CD4-positive, alpha-beta T cell treated with Interferon alpha-2 for 1 hour (primary cell): ENCODE data around the gene ABLIM2.
"Not testable (repeated sequence)": the region's sequence is repeated elsewhere in the genome, so short reads cannot be mapped to it uniquely, and the experiment has no call there.

ENCODE experiments used
- DNase-seq, 2 donors: peaks; one replicate each; pipeline ENCODE4 v3.0.0-alpha.2; 2020 to 2022

ABLIM2 gene

GRCh38 chr4:8155660-8156421 lies 2.8 kb downstream of the ABLIM2 start:
- no peak for DNase-seq

GRCh38 chr4:8155048-8155447 lies 3.6 kb downstream of the ABLIM2 start:
- no peak for DNase-seq

GRCh38 chr4:8153441-8153840 lies 5.2 kb downstream of the ABLIM2 start:
- no peak for DNase-seq

- no peak for DNase-seq
Measured at GRCh38 chr4:8152865-8153257, 5.8 kb downstream of the ABLIM2 start.

- DNase-seq = no peak
Measured at GRCh38 chr4:8152090-8152864, 6.3 kb downstream of the ABLIM2 start.

GRCh38 chr4:8151165-8151650 lies 7.4 kb downstream of the ABLIM2 start:
- no peak for DNase-seq

- DNase-seq = no peak
Measured at GRCh38 chr4:8150152-8151090, 8.2 kb downstream of the ABLIM2 start.

GRCh38 chr4:8149664-8150063 lies 8.9 kb downstream of the ABLIM2 start:
- no peak for DNase-seq

- no peak for DNase-seq
Measured at GRCh38 chr4:8148785-8149435, 9.7 kb downstream of the ABLIM2 start.

GRCh38 chr4:8148159-8148558 lies 10.5 kb downstream of the ABLIM2 start:
- DNase-seq = no peak

- no peak for DNase-seq
Measured at GRCh38 chr4:8147231-8147970, 11.2 kb downstream of the ABLIM2 start.

GRCh38 chr4:8146157-8146556 lies 12.5 kb downstream of the ABLIM2 start:
- DNase-seq = no peak

- no peak for DNase-seq
Measured at GRCh38 chr4:8144359-8144758, 14.3 kb downstream of the ABLIM2 start.

GRCh38 chr4:8143392-8144140 lies 15.0 kb downstream of the ABLIM2 start:
- no peak for DNase-seq

- no peak for DNase-seq
Measured at GRCh38 chr4:8142556-8142955, 16.1 kb downstream of the ABLIM2 start.

GRCh38 chr4:8141935-8142334 lies 16.7 kb downstream of the ABLIM2 start:
- no peak for DNase-seq

- no peak for DNase-seq
Measured at GRCh38 chr4:8140915-8141314, 17.7 kb downstream of the ABLIM2 start.

- DNase-seq = not testable (repeated sequence)
Measured at GRCh38 chr4:8139726-8140125, 18.9 kb downstream of the ABLIM2 start.

- DNase-seq = no peak
Measured at GRCh38 chr4:8136972-8137710, 21.5 kb downstream of the ABLIM2 start.

GRCh38 chr4:8136529-8136928 lies 22.1 kb downstream of the ABLIM2 start:
- DNase-seq = no peak
